CD4-positive, alpha-beta memory T cell (primary cell): ENCODE measurements around the gene CMTM6. TPM values are rescaled to one million over a fixed set of nuclear protein-coding genes. Genes with fewer than 3 reads are reported as not detected.
"Not testable (repeated sequence)": the region's sequence is repeated elsewhere in the genome, so short reads cannot be mapped to it uniquely, and the experiment has no call there.

ENCODE experiments used
- CTCF ChIA-PET: fragments of 350-600 bp; sonication (Branson Sonifier 250); formaldehyde crosslinking; loops from one replicate; lab custom pipeline; 2021; ENCODE audit warnings: inconsistent platforms; ENCODE audit not compliant: partially characterized antibody; lab: Charles Lee
- POLR2A ChIA-PET: fragments of 350-600 bp; sonication (Branson Sonifier 250); formaldehyde crosslinking; loops from one replicate; lab custom pipeline; 2021; ENCODE audit not compliant: partially characterized antibody; lab: Charles Lee
- DNase-seq, 5 donors: peaks; one replicate each; pipeline versions ENCODE4 v3.0.0 to v3.0.0-alpha.2; 2020 to 2022; ENCODE audit warnings: mixed read lengths in 1 of 5
- H3K27ac ChIP-seq: one replicate; pipeline ENCODE4 v1.7.0; 2013; ENCODE audit warnings: low read depth, low read length
- H3K27me3 ChIP-seq: 2 replicates; pipeline ENCODE4 v1.7.0; 2013; ENCODE audit warnings: mild to moderate bottlenecking, low read length, moderate library complexity; ENCODE audit not compliant: insufficient read depth
- H3K36me3 ChIP-seq: 2 replicates; pipeline ENCODE4 v1.7.0; 2013; ENCODE audit warnings: mild to moderate bottlenecking, low read length, moderate library complexity; ENCODE audit not compliant: insufficient read depth
- H3K4me1 ChIP-seq: 2 replicates; pipeline ENCODE4 v1.7.0; 2013; ENCODE audit warnings: mild to moderate bottlenecking, low read length, moderate library complexity; ENCODE audit not compliant: insufficient read depth
- H3K4me3 ChIP-seq, 2 donors: one replicate each; pipeline ENCODE4 v1.7.0; 2013; ENCODE audit warnings: low read length in 2 of 2, mild to moderate bottlenecking in 1 of 2
- H3K9me3 ChIP-seq, 2 donors: one replicate each; pipeline ENCODE4 v1.7.0; 2013; ENCODE audit warnings: low read length in 2 of 2, control low read depth in 1 of 2; ENCODE audit not compliant: control insufficient read depth in 1 of 2
- H3K27ac Mint-ChIP-seq, 7 donors: one replicate each; pipeline ENCODE4 v1.8.0; 2020 to 2021; ENCODE audit warnings: mixed read lengths in 7 of 7, mild to moderate bottlenecking in 6 of 7, inconsistent platforms in 3 of 7, moderate library complexity in 3 of 7
- H3K27me3 Mint-ChIP-seq, 2 donors: one replicate each; pipeline ENCODE4 v1.8.0; 2020 to 2021; ENCODE audit warnings: mixed read lengths in 2 of 2
- H3K36me3 Mint-ChIP-seq, 2 donors: one replicate each; pipeline ENCODE4 v1.8.0; 2020 to 2021; ENCODE audit warnings: mixed read lengths in 2 of 2, inconsistent platforms in 1 of 2, mild to moderate bottlenecking in 1 of 2
- H3K4me1 Mint-ChIP-seq, 4 donors: one replicate each; pipeline ENCODE4 v1.8.0; 2020 to 2021; ENCODE audit warnings: mixed read lengths in 4 of 4, mild to moderate bottlenecking in 1 of 4
- H3K4me3 Mint-ChIP-seq, 8 donors: one replicate each; pipeline ENCODE4 v1.8.0; 2020 to 2021; ENCODE audit warnings: mixed read lengths in 8 of 8, mild to moderate bottlenecking in 7 of 8, moderate library complexity in 6 of 8, inconsistent platforms in 3 of 8
- H3K9me3 Mint-ChIP-seq, 8 donors: one replicate each; pipeline ENCODE4 v1.8.0; 2020 to 2021; ENCODE audit warnings: mixed read lengths in 8 of 8, mild to moderate bottlenecking in 5 of 8, inconsistent platforms in 3 of 8, moderate library complexity in 1 of 8
- intact Hi-C: fragments of 100-400 bp; cut with micrococcal nuclease; formaldehyde crosslinking; loops from one replicate; pipeline ENCODE4 v1.15.1; 2023
- polyA plus RNA-seq, 2 donors: library from polyadenylated mRNA; unstranded; fragments of 300-500 nt; fragmentation: Illumina TruSeq; gene quantifications; one replicate each; pipeline ENCODE4 v1.2.3, GENCODE V29; 2021
- total RNA-seq, 2 experiments: library from RNA; stranded (reverse); gene quantifications; one replicate each; pipeline ENCODE4 v1.2.3, GENCODE V29; 2021

Gene CMTM6
- total and polyA plus RNA-seq, 4 experiments from 2014 or later: 30.3 to 230 (median 62.2) TPM

- H3K36me3 Mint-ChIP-seq, DNase-seq, H3K27me3 Mint-ChIP-seq, H3K9me3 ChIP-seq, H3K9me3 Mint-ChIP-seq, H3K4me3 Mint-ChIP-seq, H3K4me3 ChIP-seq, H3K27me3 ChIP-seq, H3K36me3 ChIP-seq, H3K27ac Mint-ChIP-seq: not testable (repeated sequence)
- H3K4me1 Mint-ChIP-seq: peaks cover 19 to 32% (median 28%) of the 10 kb centered on the region in 4 donors
- intact Hi-C loops: loop anchor here (5.0 kb wide), 1 partner anchor 39 kb away; the partner anchor contains the start of gene CMTM6
- ChIA-PET CTCF (interaction anchor here (2.1 to 3.8 kb wide), 2 partner anchors 39 to 88 kb away, joined by 8 to 19 read pairs; no protein-coding TSS in a partner anchor), POLR2A (interaction anchor here (1.1 to 18.1 kb wide), 5 partner anchors 33 to 69 kb away, joined by 4 to 415 read pairs (median 6); no protein-coding TSS in a partner anchor)
- H3K4me1 ChIP-seq: peaks cover 62% of the 10 kb centered on the region
- H3K27ac ChIP-seq: peak overlapping the region; percentile 88
Observed at GRCh38 chr3:32463415-32463814, 39.2 kb downstream of the CMTM6 start.

DNA sequence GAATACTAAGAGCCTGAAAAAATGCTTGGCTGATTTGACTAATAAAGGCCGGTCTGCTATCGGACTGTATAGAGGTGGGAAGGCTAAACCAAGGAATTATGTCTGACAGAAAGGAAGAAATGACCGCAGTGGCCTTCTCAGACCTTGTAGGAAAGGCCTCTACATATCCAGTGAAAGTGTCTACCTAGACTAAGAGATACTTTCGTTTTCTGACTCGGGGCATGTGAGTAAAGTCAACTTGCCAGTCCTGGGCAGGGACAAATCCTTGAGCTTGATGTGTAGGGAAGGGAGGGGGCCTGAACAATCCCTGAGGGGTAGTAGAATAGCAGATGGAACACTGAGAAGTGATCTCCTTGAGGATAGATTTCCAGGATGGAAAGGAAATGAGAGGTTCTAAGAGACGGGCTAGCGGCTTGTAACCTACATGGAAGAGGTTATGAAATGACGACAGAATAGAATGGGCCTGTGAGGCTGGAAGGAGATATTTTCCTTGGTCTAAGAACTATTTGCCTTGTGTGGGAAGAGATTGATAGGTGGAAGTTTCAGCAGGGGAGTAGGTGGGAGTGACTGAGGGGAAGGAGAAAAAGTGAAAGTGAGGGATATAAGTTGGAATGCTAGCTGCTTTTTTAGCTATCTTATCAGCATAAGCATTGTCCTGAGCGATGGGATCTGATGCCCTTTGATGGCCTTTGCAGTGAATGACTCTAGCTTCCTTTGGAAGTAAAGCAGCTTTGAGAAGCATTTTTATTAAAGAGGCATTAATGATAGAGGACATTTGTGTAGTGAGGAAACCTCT lies 40.3 kb downstream of the CMTM6 start:
- not testable (repeated sequence) for H3K4me3 Mint-ChIP-seq, H3K27me3 Mint-ChIP-seq, H3K36me3 ChIP-seq, H3K9me3 Mint-ChIP-seq, H3K9me3 ChIP-seq, H3K27me3 ChIP-seq, H3K27ac Mint-ChIP-seq, H3K36me3 Mint-ChIP-seq
- Histone ChIP-seq H3K4me1 (peaks cover 63% of the 10 kb centered on the region), H3K4me3 (peak overlapping the region; percentile 42), H3K27ac (peak overlapping the region; percentile 88)
- DNase-seq: peak; percentile 50 to 64 (median 57)
- peaks cover 24 to 34% (median 32%) of the 10 kb centered on the region in 4 donors for H3K4me1 Mint-ChIP-seq
- intact Hi-C loops: loop anchor here (5.0 kb wide), 1 partner anchor 40 kb away; the partner anchor contains the start of gene CMTM6
- POLR2A ChIA-PET: interaction anchor here (0.6 to 18.1 kb wide), 9 partner anchors 8 to 71 kb away, joined by 3 to 415 read pairs (median 6); partner anchors contain the start of gene CMTM7
- CTCF ChIA-PET: interaction anchor here (0.8 to 3.8 kb wide), 5 partner anchors 22 to 285 kb away, joined by 3 to 19 read pairs (median 3); no protein-coding TSS in a partner anchor

GRCh38 chr3:32460817-32461496 lies 41.7 kb downstream of the CMTM6 start:
- DNase-seq: peak in 1 of 5 donors; percentile 51
- not testable (repeated sequence) for H3K27ac Mint-ChIP-seq, H3K9me3 Mint-ChIP-seq, H3K9me3 ChIP-seq, H3K36me3 ChIP-seq, H3K27me3 Mint-ChIP-seq, H3K27me3 ChIP-seq
- Mint-ChIP-seq H3K4me1 (peaks cover 29 to 39% (median 37%) of the 10 kb centered on the region in 4 donors), H3K4me3 (peak overlapping the region in 5 of 8 donors; percentile 80 to 89 (median 85)), H3K36me3 (peaks cover 7 to 10% of the 10 kb centered on the region in 2 donors)
- ChIA-PET POLR2A (interaction anchor here (0.8 to 18.1 kb wide), 25 partner anchors 10 to 928 kb away, joined by 3 to 415 read pairs (median 6); partner anchors contain the start of genes CMTM6, CMTM7, CNOT10 and GPD1L), CTCF (interaction anchor here (1.0 to 7.5 kb wide), 9 partner anchors 8 to 163 kb away, joined by 3 to 80 read pairs (median 5); no protein-coding TSS in a partner anchor)
- Histone ChIP-seq H3K4me1 (peaks cover 76% of the 10 kb centered on the region), H3K4me3 (peak overlapping the region in 1 of 2 donors; percentile 47), H3K27ac (peak overlapping the region; percentile 88)
- intact Hi-C loops: loop anchor here (1.0 to 5.0 kb wide), 4 partner anchors 33 to 70 kb away; partner anchors contain the start of genes CMTM6 and CMTM7

- peak; percentile 90 to 96 (median 95) for DNase-seq
- peaks cover 84% of the 10 kb centered on the region for H3K4me1 ChIP-seq
- POLR2A ChIA-PET: interaction anchor here (0.7 to 18.1 kb wide), 29 partner anchors 7 to 928 kb away, joined by 3 to 415 read pairs (median 6); partner anchors contain the start of genes CMTM6, CMTM7, CNOT10 and GPD1L
Observed at GRCh38 chr3:32460031-32460749, 42.5 kb downstream of the CMTM6 start.

DNA sequence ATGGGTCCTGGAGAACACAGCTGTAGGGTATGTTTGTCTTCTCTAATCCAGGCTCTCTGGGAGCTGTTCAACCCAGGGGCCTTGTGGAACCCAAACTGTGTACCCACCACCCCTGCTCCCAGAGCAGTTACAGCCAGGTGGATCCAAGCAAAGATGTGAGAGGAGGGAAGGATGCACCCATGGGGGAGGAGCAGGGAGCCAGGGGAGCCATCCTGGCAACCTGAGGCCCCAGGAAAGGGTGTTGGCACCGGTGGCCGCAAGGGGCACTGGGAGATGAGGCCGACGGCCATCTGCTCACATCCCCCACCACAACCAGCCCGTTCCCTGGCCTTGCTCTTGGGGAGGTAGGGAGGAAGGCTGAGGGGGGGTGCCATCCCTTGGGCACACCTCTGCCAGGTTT lies 43.2 kb downstream of the CMTM6 start:
- H3K27me3 ChIP-seq: no peaks in the 10 kb centered on the region
- H3K4me3 Mint-ChIP-seq: peak overlapping the region in 7 of 8 donors; percentile 7 to 89 (median 85)
- ChIA-PET POLR2A (interaction anchor here (0.7 to 18.1 kb wide), 26 partner anchors 8 to 927 kb away, joined by 3 to 415 read pairs (median 6); partner anchors contain the start of genes CMTM6, CMTM7 and STT3B), CTCF (interaction anchor here (1.0 to 7.5 kb wide), 12 partner anchors 10 to 85 kb away, joined by 3 to 80 read pairs (median 5); no protein-coding TSS in a partner anchor)
- intact Hi-C loops: no loop called here
- peak overlapping the region in 1 of 2 donors; percentile 25 for H3K4me3 ChIP-seq
- peaks cover 40 to 43% (median 40%) of the 10 kb centered on the region in 4 donors for H3K4me1 Mint-ChIP-seq
- H3K9me3 Mint-ChIP-seq: peaks cover 0 to 3% (median 0%) of the 10 kb centered on the region in 8 donors
- H3K36me3 Mint-ChIP-seq: peaks cover 15 to 17% of the 10 kb centered on the region in 2 donors
- peak overlapping the region; percentile 88 for H3K27ac ChIP-seq
- H3K27ac Mint-ChIP-seq: no peak overlapping the region
- no peaks in the 10 kb centered on the region for H3K9me3 ChIP-seq
- peaks cover 91% of the 10 kb centered on the region for H3K4me1 ChIP-seq
- no peaks in the 10 kb centered on the region for H3K27me3 Mint-ChIP-seq
- peaks cover 2% of the 10 kb centered on the region for H3K36me3 ChIP-seq
- DNase-seq: no peak

More at GRCh38 chr3:32460031-32460749, 42.5 kb downstream of the CMTM6 start:
- Mint-ChIP-seq H3K36me3 (peaks cover 7 to 11% of the 10 kb centered on the region in 2 donors), H3K4me3 (peak overlapping the region in 5 of 8 donors; percentile 80 to 89 (median 85)), H3K27me3 (no peaks in the 10 kb centered on the region), H3K27ac (no peak overlapping the region), H3K4me1 (peaks cover 34 to 39% (median 37%) of the 10 kb centered on the region in 4 donors), H3K9me3 (peaks cover 0 to 3% (median 0%) of the 10 kb centered on the region in 8 donors)
- H3K27ac ChIP-seq: peak overlapping the region; percentile 88
- H3K27me3 ChIP-seq: no peaks in the 10 kb centered on the region
- H3K36me3 ChIP-seq: no peaks in the 10 kb centered on the region
- H3K4me3 ChIP-seq: peak overlapping the region; percentile 25 to 47
- H3K9me3 ChIP-seq: no peaks in the 10 kb centered on the region
- CTCF ChIA-PET: interaction anchor here (1.0 to 7.5 kb wide), 15 partner anchors 9 to 162 kb away, joined by 3 to 80 read pairs (median 5); no protein-coding TSS in a partner anchor
- intact Hi-C loops: loop anchor here (1.0 to 5.0 kb wide), 4 partner anchors 32 to 69 kb away; partner anchors contain the start of genes CMTM6 and CMTM7
